Measurements from ENCODE around the gene TNKS1BP1. TPM values are rescaled to one million over a fixed set of nuclear protein-coding genes. Genes with fewer than 3 reads are reported as not detected.

TNKS1BP1 gene
- total RNA-seq, 1 experiment from 2014 or later: 120 TPM

GRCh38 chr11:57310091-57310490, 14.7 kb downstream of the TNKS1BP1 start:
- H3K36me3 Mint-ChIP-seq (ENCODE audit: insufficient read depth, unreplicated experiment): peaks cover 70% of the 10 kb centered on the region
- no peaks in the 10 kb centered on the region for H3K27me3 ChIP-seq (replicated peaks; ENCODE audit: control insufficient read depth, insufficient read depth, low read length)
- H3K27me3 Mint-ChIP-seq (ENCODE audit: insufficient read depth, unreplicated experiment): no peaks in the 10 kb centered on the region
- no peak overlapping the region for H3K27ac Mint-ChIP-seq (ENCODE audit: unreplicated experiment)
- peaks cover 35% of the 10 kb centered on the region for H3K4me1 Mint-ChIP-seq (ENCODE audit: low read depth, unreplicated experiment)
- DNase-seq: no peak
- intact Hi-C loops (cut with micrococcal nuclease; ENCODE audit: unreplicated experiment): no loop called here
- H3K9me3 Mint-ChIP-seq (ENCODE audit: unreplicated experiment): no peaks in the 10 kb centered on the region
- POLR2A ChIA-PET: no interaction called here
- peaks cover 12% of the 10 kb centered on the region for H3K36me3 ChIP-seq (ENCODE audit: control insufficient read depth, insufficient read depth, low read length)
- H3K4me1 ChIP-seq: peaks cover 40% of the 10 kb centered on the region
- TF ChIP-seq CTCF (IDR thresholded peaks at IDR 0.05; ENCODE audit: insufficient read depth in 1 of 2, low read depth in 1 of 2, low read length in 1 of 2, severe bottlenecking in 1 of 2, unreplicated experiment in 1 of 2): no peak
- BruUV-seq (replicated peaks): no TSS peak
- H3K4me3 Mint-ChIP-seq (ENCODE audit: unreplicated experiment): no peak overlapping the region
- CTCF ChIA-PET: no interaction called here
- H3K9me3 ChIP-seq: no peaks in the 10 kb centered on the region
- no peak overlapping the region for H3K4me3 ChIP-seq (ENCODE audit: low read depth, low read length)

GRCh38 chr11:57309106-57310059, 15.4 kb downstream of the TNKS1BP1 start:
- peak overlapping the region; percentile 79 for H3K27ac Mint-ChIP-seq (ENCODE audit: unreplicated experiment)
- no peak for DNase-seq
- CTCF ChIA-PET: no interaction called here
- peak overlapping the region; percentile 23 for H3K4me3 Mint-ChIP-seq (ENCODE audit: unreplicated experiment)
- H3K27me3 Mint-ChIP-seq (ENCODE audit: insufficient read depth, unreplicated experiment): no peaks in the 10 kb centered on the region
- Histone ChIP-seq H3K9me3 (no peaks in the 10 kb centered on the region), H3K4me3 (ENCODE audit: low read depth, low read length) (no peak overlapping the region), H3K36me3 (ENCODE audit: control insufficient read depth, insufficient read depth, low read length) (peaks cover 9% of the 10 kb centered on the region), H3K27me3 (replicated peaks; ENCODE audit: control insufficient read depth, insufficient read depth, low read length) (no peaks in the 10 kb centered on the region), H3K4me1 (peaks cover 40% of the 10 kb centered on the region)
- no peaks in the 10 kb centered on the region for H3K9me3 Mint-ChIP-seq (ENCODE audit: unreplicated experiment)
- H3K36me3 Mint-ChIP-seq (ENCODE audit: insufficient read depth, unreplicated experiment): peaks cover 77% of the 10 kb centered on the region
- H3K4me1 Mint-ChIP-seq (ENCODE audit: low read depth, unreplicated experiment): peaks cover 35% of the 10 kb centered on the region
- POLR2A ChIA-PET: no interaction called here
- intact Hi-C loops (cut with micrococcal nuclease; ENCODE audit: unreplicated experiment): no loop called here
- TF ChIP-seq CTCF (IDR thresholded peaks at IDR 0.05; ENCODE audit: insufficient read depth in 1 of 2, low read depth in 1 of 2, low read length in 1 of 2, severe bottlenecking in 1 of 2, unreplicated experiment in 1 of 2): no peak
- TSS peak; percentile 28 for BruUV-seq (replicated peaks)

GRCh38 chr11:57308426-57309060, 16.2 kb downstream of the TNKS1BP1 start:
- H3K9me3 Mint-ChIP-seq (ENCODE audit: unreplicated experiment): no peaks in the 10 kb centered on the region
- H3K4me1 Mint-ChIP-seq (ENCODE audit: low read depth, unreplicated experiment): peaks cover 43% of the 10 kb centered on the region
- ChIA-PET POLR2A (no interaction called here), CTCF (interaction anchor here (0.6 kb wide), 1 partner anchor 60 kb away, joined by 3 read pairs; no protein-coding TSS in a partner anchor)
- Histone ChIP-seq H3K9me3 (no peaks in the 10 kb centered on the region), H3K4me1 (peaks cover 32% of the 10 kb centered on the region), H3K36me3 (ENCODE audit: control insufficient read depth, insufficient read depth, low read length) (peaks cover 5% of the 10 kb centered on the region), H3K27me3 (replicated peaks; ENCODE audit: control insufficient read depth, insufficient read depth, low read length) (no peaks in the 10 kb centered on the region), H3K4me3 (ENCODE audit: low read depth, low read length) (no peak overlapping the region)
- peaks cover 85% of the 10 kb centered on the region for H3K36me3 Mint-ChIP-seq (ENCODE audit: insufficient read depth, unreplicated experiment)
- no peaks in the 10 kb centered on the region for H3K27me3 Mint-ChIP-seq (ENCODE audit: insufficient read depth, unreplicated experiment)
- peak overlapping the region; percentile 23 for H3K4me3 Mint-ChIP-seq (ENCODE audit: unreplicated experiment)
- no peak for DNase-seq
- BruUV-seq (replicated peaks): no TSS peak
- H3K27ac Mint-ChIP-seq (ENCODE audit: unreplicated experiment): peak overlapping the region; percentile 79
- no peak for TF ChIP-seq CTCF (IDR thresholded peaks at IDR 0.05; ENCODE audit: insufficient read depth in 1 of 2, low read depth in 1 of 2, low read length in 1 of 2, severe bottlenecking in 1 of 2, unreplicated experiment in 1 of 2)
- intact Hi-C loops (cut with micrococcal nuclease; ENCODE audit: unreplicated experiment): no loop called here

Measured in Caco-2 (cell line).